SU-DHL-6 (cell line): ENCODE results near the gene CELA2B.

Experiments
- CTCF ChIP-seq: fragments of 200-600 bp; sonication (generic); IDR thresholded peaks from one replicate; pipeline ENCODE4 v1.5.1; 2017; ENCODE audit warnings: antibody characterized with exemption, mild to moderate bottlenecking, low read length, moderate library complexity; ENCODE audit not compliant: insufficient read depth, poor library complexity, severe bottlenecking
- EZH2phosphoT487 ChIP-seq: fragments of 200-600 bp; sonication (generic), shearing (Covaris generic); conservative IDR thresholded peaks from 2 replicates; pipeline ENCODE4 v1.6.1; 2018; ENCODE audit warnings: mild to moderate bottlenecking, antibody characterized with exemption, low read length, moderate library complexity, mixed read lengths

GRCh38 chr1:15469361-15469760 is 6.5 kb upstream of the CELA2B start:
- TF ChIP-seq EZH2phosphoT487 (no peak), CTCF (no peak)
